HepG2 (cell line): ENCODE results near the gene MDFI. TPM values are rescaled to one million over a fixed set of nuclear protein-coding genes. Genes with fewer than 3 reads are reported as not detected.
A peak's percentile ranks its signal among the peaks of the same experiment; 100 is the strongest.

ENCODE experiments used
- NFE2L2 ChIP-seq: fragments of 150-350 bp; IDR thresholded peaks from 2 replicates; pipeline ENCODE4 v1.6.1; 2014; ENCODE audit warnings: low read length
- SALL1 ChIP-seq: sonication (generic); formaldehyde crosslinking; IDR thresholded peaks from 2 replicates; pipeline ENCODE4 v1.8.0; 2022; ENCODE audit warnings: mild to moderate bottlenecking, missing genetic modification reagents
- SRSF1 ChIP-seq: fragments of 200-400 bp; formaldehyde crosslinking; optimal IDR thresholded peaks from 2 replicates; pipeline ENCODE3; 2017; ENCODE audit warnings: mild to moderate bottlenecking, low read depth, low read length, moderate library complexity
- ZNF124 ChIP-seq: sonication (generic); formaldehyde crosslinking; IDR thresholded peaks from 2 replicates; pipeline ENCODE4 v1.4.0; 2020; ENCODE audit warnings: missing genetic modification reagents
- ZNF138 ChIP-seq: sonication (generic); formaldehyde crosslinking; IDR thresholded peaks from 2 replicates; pipeline ENCODE4 v1.5.0; 2020; ENCODE audit warnings: mild to moderate bottlenecking, low read depth, missing genetic modification reagents
- ZNF256 ChIP-seq: sonication (generic); formaldehyde crosslinking; conservative IDR thresholded peaks from 2 replicates; pipeline ENCODE4 v1.4.0; 2020; ENCODE audit warnings: missing genetic modification reagents
- polyA plus RNA-seq, 8 experiments: library from polyadenylated mRNA; depleted of rRNA in 3 of 8; stranded (reverse) in 7 of 8; unstranded in 1 of 8; fragments of >200 nt; fragmentation: Illumina TruSeq in 4 of 8; extraction: Trizol in 4 of 8; gene quantifications; 2 replicates each; pipeline versions ENCODE4 v1.2.1 to v1.2.3, GENCODE V29; 2011 to 2016; ENCODE audit warnings: low read depth in 4 of 8, missing spikeins in 1 of 8, mixed read lengths in 1 of 8; ENCODE audit not compliant: insufficient read depth in 1 of 8
- total RNA-seq, 5 experiments: library from RNA; depleted of rRNA; stranded (reverse); fragments of >200 nt; fragmentation: Illumina TruSeq; extraction: Trizol; gene quantifications; 2 replicates each; pipeline ENCODE4 v1.2.3, GENCODE V29; 2016; ENCODE audit warnings: low read depth in 1 of 5
- TF ChIP-seq, protein P1 (sequence below): sonication (generic); formaldehyde crosslinking; IDR thresholded peaks from 2 replicates; pipeline ENCODE4 v1.9.0; 2022; ENCODE audit warnings: missing genetic modification reagents, mild to moderate bottlenecking, borderline replicate concordance
- TF ChIP-seq, protein P2 (sequence below): sonication (generic); formaldehyde crosslinking; IDR thresholded peaks from 2 replicates; pipeline ENCODE4 v1.4.0; 2020; ENCODE audit warnings: missing genetic modification reagents
- TF ChIP-seq, protein P3 (sequence below): sonication (generic); formaldehyde crosslinking; conservative IDR thresholded peaks from 2 replicates; pipeline ENCODE4 v1.4.0; 2020; ENCODE audit warnings: mild to moderate bottlenecking, missing genetic modification reagents, moderate library complexity
- TF ChIP-seq, protein P4 (sequence below): sonication (generic); formaldehyde crosslinking; IDR thresholded peaks from 2 replicates; pipeline ENCODE4 v1.8.0; 2022; ENCODE audit warnings: mild to moderate bottlenecking, missing genetic modification reagents
- TF ChIP-seq, protein P5 (sequence below): IDR thresholded peaks from 2 replicates; pipeline ENCODE4 v1.6.1; 2018; ENCODE audit warnings: missing genetic modification reagents, mild to moderate bottlenecking, missing compliant biosample characterization
- TF ChIP-seq, protein P6 (sequence below): sonication (generic); formaldehyde crosslinking; IDR thresholded peaks from 2 replicates; pipeline ENCODE4 v1.4.0; 2020; ENCODE audit warnings: missing genetic modification reagents

MDFI gene
- total and polyA plus RNA-seq, 2 of the 13 experiments (the other 11 are each of a cell fraction or from before 2014, with no cell fraction given): 0.28 TPM; not detected in 1

DNA sequence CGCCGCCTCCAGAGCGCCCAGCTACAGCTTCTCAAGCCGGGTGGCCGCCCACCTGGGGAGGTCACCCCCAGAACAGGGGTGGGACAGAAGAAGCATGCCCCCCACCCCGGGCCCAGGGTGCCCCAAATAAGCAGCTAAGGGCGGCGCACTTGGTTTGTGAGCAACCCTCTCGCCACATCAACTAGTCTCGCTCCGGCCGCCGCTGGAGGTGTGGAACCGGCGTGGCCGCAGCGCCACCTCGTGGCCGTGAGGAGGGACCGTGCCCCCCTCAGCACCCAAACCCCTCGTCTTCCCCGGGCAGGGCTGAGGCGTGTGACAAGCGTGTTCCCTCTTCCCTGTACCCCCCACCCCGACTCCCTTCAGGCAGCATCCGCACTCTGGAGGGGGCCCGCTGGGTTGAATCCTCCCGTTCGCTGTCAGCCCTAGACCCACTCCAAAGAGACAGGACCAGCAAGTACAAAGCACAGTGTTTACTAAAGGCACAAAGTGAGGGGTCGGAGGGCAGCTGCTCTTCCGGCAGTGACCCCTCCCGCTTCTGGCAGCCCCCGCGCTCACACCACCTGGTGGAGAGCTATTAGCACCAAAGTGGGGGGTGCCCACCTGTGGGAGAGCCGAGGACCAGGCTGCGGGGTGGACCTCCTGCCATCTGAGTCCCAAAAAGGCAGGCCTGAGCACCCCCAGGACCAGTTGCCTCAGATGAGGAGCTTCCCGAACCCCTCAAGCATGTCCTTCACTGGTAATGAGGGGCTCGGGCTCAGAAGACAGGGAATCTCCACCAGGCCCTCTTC lies 45.4 kb downstream of the MDFI start (continued):
- TF ChIP-seq, protein P1, sequence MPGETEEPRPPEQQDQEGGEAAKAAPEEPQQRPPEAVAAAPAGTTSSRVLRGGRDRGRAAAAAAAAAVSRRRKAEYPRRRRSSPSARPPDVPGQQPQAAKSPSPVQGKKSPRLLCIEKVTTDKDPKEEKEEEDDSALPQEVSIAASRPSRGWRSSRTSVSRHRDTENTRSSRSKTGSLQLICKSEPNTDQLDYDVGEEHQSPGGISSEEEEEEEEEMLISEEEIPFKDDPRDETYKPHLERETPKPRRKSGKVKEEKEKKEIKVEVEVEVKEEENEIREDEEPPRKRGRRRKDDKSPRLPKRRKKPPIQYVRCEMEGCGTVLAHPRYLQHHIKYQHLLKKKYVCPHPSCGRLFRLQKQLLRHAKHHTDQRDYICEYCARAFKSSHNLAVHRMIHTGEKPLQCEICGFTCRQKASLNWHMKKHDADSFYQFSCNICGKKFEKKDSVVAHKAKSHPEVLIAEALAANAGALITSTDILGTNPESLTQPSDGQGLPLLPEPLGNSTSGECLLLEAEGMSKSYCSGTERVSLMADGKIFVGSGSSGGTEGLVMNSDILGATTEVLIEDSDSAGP (CRISPR knock-in tag): peak; percentile 69; the same call in 1 of the 2 replicates
- TF ChIP-seq ZNF124 (CRISPR knock-in tag) (no peak; the same call in 1 of the 2 replicates), NFE2L2 (no peak), SALL1 (CRISPR knock-in tag) (peak; percentile 77), ZNF138 (CRISPR knock-in tag) (no peak), SRSF1 (peak; percentile 69), ZNF256 (CRISPR knock-in tag) (no peak)
- TF ChIP-seq, protein P2, sequence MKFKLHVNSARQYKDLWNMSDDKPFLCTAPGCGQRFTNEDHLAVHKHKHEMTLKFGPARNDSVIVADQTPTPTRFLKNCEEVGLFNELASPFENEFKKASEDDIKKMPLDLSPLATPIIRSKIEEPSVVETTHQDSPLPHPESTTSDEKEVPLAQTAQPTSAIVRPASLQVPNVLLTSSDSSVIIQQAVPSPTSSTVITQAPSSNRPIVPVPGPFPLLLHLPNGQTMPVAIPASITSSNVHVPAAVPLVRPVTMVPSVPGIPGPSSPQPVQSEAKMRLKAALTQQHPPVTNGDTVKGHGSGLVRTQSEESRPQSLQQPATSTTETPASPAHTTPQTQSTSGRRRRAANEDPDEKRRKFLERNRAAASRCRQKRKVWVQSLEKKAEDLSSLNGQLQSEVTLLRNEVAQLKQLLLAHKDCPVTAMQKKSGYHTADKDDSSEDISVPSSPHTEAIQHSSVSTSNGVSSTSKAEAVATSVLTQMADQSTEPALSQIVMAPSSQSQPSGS (CRISPR knock-in tag): no peak
- TF ChIP-seq, protein P3, sequence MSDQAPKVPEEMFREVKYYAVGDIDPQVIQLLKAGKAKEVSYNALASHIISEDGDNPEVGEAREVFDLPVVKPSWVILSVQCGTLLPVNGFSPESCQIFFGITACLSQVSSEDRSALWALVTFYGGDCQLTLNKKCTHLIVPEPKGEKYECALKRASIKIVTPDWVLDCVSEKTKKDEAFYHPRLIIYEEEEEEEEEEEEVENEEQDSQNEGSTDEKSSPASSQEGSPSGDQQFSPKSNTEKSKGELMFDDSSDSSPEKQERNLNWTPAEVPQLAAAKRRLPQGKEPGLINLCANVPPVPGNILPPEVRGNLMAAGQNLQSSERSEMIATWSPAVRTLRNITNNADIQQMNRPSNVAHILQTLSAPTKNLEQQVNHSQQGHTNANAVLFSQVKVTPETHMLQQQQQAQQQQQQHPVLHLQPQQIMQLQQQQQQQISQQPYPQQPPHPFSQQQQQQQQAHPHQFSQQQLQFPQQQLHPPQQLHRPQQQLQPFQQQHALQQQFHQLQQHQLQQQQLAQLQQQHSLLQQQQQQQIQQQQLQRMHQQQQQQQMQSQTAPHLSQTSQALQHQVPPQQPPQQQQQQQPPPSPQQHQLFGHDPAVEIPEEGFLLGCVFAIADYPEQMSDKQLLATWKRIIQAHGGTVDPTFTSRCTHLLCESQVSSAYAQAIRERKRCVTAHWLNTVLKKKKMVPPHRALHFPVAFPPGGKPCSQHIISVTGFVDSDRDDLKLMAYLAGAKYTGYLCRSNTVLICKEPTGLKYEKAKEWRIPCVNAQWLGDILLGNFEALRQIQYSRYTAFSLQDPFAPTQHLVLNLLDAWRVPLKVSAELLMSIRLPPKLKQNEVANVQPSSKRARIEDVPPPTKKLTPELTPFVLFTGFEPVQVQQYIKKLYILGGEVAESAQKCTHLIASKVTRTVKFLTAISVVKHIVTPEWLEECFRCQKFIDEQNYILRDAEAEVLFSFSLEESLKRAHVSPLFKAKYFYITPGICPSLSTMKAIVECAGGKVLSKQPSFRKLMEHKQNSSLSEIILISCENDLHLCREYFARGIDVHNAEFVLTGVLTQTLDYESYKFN (CRISPR knock-in tag): peak; percentile 39; the same call in 1 of the 2 replicates
- TF ChIP-seq, protein P4, sequence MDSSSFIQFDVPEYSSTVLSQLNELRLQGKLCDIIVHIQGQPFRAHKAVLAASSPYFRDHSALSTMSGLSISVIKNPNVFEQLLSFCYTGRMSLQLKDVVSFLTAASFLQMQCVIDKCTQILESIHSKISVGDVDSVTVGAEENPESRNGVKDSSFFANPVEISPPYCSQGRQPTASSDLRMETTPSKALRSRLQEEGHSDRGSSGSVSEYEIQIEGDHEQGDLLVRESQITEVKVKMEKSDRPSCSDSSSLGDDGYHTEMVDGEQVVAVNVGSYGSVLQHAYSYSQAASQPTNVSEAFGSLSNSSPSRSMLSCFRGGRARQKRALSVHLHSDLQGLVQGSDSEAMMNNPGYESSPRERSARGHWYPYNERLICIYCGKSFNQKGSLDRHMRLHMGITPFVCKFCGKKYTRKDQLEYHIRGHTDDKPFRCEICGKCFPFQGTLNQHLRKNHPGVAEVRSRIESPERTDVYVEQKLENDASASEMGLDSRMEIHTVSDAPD: no peak
- TF ChIP-seq, protein P5, sequence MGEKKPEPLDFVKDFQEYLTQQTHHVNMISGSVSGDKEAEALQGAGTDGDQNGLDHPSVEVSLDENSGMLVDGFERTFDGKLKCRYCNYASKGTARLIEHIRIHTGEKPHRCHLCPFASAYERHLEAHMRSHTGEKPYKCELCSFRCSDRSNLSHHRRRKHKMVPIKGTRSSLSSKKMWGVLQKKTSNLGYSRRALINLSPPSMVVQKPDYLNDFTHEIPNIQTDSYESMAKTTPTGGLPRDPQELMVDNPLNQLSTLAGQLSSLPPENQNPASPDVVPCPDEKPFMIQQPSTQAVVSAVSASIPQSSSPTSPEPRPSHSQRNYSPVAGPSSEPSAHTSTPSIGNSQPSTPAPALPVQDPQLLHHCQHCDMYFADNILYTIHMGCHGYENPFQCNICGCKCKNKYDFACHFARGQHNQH: peak; percentile 65; the same call in 1 of the 2 replicates
- TF ChIP-seq, protein P6, sequence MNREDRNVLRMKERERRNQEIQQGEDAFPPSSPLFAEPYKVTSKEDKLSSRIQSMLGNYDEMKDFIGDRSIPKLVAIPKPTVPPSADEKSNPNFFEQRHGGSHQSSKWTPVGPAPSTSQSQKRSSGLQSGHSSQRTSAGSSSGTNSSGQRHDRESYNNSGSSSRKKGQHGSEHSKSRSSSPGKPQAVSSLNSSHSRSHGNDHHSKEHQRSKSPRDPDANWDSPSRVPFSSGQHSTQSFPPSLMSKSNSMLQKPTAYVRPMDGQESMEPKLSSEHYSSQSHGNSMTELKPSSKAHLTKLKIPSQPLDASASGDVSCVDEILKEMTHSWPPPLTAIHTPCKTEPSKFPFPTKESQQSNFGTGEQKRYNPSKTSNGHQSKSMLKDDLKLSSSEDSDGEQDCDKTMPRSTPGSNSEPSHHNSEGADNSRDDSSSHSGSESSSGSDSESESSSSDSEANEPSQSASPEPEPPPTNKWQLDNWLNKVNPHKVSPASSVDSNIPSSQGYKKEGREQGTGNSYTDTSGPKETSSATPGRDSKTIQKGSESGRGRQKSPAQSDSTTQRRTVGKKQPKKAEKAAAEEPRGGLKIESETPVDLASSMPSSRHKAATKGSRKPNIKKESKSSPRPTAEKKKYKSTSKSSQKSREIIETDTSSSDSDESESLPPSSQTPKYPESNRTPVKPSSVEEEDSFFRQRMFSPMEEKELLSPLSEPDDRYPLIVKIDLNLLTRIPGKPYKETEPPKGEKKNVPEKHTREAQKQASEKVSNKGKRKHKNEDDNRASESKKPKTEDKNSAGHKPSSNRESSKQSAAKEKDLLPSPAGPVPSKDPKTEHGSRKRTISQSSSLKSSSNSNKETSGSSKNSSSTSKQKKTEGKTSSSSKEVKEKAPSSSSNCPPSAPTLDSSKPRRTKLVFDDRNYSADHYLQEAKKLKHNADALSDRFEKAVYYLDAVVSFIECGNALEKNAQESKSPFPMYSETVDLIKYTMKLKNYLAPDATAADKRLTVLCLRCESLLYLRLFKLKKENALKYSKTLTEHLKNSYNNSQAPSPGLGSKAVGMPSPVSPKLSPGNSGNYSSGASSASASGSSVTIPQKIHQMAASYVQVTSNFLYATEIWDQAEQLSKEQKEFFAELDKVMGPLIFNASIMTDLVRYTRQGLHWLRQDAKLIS (CRISPR knock-in tag): no peak
